Measurements from ENCODE around the gene PTPN13.

The PTPN13 gene

DNA sequence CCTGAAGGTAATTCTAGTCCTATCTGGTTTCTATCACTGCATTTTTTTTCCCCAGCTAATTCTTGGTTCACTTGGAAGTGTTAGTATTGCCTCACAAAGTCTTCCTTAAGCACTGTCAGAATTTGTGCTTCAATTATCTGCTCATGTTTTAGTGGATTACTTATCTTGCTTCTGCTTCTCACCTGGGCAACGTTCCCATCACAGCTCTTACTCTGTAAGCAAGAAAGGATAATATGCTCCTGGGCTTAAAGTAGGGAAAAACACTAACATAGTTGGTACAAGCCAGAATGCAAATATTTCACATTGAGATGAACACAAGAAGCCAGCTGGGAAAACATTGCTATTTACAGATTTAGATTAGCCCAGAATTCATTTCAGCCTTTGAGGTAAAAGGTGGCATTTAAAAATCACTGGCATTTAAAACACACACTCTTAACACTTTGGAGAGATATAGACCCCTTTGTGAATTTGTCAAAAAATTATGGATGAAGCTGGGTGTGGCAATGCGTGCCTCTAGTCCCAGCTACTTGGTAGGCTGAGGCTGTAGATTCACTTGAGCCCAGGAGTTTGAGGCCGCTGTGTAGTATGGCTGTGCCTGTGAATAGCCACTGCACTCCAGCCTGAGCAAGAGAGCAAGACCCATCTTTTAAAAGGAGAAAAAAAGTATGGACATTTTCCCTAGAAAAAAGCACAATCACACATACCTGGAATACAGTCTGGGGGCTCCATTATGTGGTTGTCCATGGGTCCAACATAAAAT lies 6.6 kb upstream of the PTPN13 start:
- no peak for DNase-seq

DNA sequence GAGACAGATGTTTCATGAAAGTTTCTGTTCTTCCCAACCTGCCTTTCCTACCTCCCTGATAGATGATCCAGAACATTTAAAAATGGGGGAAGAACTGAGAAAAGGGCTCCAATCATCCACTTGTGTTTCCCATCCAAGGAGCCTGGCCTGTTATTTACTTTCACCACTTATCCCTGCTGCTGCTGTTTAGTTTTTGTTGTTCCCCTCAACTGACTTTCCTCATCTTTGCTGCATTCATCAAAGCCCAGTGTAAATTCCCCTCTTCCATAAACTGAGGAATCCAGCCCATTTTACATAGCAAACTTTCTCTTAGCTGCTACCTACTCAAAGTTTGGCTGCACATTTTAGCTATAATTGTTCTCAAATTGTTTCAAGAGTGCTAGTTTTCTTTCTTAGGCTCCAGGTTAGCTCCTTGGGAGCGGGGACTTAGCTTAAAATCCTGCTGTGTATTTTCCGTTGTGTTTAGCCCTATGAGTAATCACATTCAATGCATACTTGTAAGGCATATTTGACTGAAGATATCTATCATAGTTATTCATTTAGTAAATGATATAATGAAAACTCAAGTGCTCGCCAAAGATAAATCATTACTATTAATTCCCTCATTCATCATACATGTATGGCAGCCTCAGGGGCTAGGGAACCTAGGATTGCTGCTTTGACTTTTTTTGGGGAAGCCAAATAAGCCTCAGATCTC lies 1.4 kb upstream of the PTPN13 start:
- DNase-seq = no peak

DNA sequence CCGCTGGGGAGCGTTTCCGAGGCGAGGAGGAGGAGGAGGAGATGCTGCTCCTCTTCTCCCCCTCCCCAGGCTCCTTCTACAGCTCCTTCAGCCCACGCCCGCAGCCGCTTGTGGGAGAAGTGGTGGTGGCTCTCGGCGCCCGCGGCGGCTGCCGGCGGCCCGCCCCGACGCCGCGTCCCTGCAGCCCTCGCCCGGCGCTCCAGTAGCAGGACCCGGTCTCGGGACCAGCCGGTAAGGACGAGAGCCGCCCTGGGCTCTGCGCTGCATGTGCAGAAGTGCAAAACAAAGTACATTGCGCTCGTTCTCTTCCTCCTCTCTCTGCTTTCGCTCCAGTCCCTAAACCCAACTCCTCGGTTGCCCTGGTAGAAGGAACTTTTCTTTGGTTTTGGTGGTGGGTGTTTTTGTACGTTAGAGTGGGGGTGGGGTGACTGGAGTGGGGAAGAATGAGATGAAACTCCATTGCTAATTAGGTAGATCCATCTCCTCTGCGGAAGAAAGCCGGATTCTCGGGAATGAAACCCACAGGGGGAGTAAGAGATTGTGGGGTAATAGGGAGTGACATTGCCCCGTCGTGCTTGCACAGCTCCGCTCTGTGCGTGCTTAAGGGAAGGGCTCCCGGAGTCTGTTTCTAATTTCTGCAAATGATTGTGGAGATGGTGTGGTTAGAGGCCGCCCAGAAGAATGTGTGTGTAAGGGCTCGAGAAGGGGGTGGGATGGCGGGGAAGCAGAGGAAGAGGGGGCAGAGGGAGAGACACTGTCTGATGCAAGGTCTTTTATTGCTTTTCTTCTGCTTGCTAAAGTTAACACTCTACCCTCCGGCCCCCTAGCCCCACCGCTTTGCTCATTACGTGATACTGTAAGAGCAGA lies 677 bp downstream of the PTPN13 start:
- DNase-seq = peak; percentile 40

DNA sequence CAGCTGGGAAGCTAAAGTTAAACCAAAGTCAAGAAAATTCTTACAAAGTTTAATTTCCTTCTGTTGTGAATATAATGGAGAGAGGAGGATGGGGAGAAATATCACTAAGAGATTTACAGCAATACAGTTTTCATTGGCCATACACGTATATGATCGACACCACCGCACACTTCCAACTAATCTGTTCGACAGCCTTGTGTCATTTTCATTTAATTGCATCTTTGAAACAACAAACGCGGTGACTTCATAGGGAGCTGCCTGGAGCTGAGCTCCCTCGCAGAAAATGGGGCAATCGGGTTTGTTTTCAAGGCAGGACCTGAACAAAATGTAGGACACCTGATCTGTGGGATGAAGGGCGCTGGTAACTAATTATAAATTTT lies 1.3 kb downstream of the PTPN13 start:
- peak; percentile 15 for DNase-seq

DNA sequence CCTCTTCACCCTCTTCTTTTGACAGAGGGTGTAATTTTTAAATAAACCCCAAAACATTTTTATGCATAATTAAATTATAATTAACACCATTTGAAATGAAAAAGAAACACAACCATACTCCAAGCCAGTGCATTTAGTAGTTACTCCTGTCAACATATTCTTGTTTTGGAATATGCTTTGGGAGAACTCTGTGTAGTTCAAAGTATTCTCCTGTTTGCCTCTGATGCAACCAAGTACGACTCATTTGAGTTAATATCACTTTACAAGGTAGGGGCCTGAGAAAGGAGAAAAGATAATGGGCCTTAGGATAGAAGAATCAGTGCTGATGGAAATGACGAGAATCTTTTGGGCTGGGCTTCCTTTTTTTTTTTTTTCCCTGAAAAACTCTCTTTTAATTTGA lies 2.7 kb downstream of the PTPN13 start:
- no peak for DNase-seq

DNA sequence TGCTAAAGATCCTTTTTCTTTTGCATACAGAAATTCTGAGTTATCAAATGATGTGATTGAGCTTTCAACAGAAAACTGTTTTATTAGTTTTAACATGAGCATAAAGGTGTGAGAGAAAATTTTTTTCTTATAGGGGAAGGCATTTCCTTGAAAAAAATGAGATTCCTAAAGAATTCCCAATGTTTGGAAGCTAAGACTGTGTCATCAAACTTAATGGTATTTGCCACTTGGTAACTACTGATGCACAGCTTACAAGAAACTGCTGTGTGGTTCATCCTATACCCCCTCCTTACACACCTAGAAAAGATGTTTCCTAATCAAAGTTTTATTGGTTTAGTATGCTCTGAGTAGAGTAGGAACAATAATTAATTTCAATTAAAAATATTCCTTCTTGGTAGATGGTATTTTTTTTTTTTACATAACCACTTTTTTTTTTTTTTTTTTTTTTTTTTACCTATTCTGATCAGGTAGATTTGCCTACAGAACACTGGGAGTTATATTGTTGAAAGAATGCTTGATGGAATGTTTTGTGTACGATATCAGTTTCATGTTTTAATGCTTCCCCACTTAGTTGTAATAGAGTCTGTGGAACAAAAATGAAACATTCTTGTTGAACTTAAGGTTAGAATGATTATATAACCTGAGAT lies 6.0 kb downstream of the PTPN13 start:
- no peak for DNase-seq

DNA sequence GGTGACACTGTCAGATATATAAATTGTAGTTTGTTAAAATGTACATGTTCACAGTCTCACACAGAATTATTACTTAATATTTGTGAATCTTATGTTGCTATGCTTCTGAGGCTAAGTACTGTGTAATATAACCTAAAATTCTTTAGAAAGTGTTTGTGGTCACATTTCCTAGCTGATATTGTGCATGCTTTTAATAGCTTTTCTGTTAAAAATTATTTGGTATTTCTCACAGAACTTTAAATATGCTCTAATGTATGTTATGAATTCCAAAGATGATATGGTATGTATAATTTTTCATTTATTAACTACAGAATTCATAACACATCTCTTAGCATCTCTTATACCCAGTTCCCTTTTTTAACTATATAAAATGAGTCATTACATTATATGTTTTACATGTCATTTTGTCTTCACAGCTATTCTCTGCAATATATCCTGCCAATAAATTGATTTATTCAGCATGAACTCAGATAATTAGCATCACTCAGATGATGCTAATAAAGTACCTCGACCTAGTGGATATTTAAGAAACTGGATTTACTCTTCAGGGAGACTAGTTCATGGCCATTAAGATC lies 9.3 kb downstream of the PTPN13 start:
- no peak for DNase-seq

DNA sequence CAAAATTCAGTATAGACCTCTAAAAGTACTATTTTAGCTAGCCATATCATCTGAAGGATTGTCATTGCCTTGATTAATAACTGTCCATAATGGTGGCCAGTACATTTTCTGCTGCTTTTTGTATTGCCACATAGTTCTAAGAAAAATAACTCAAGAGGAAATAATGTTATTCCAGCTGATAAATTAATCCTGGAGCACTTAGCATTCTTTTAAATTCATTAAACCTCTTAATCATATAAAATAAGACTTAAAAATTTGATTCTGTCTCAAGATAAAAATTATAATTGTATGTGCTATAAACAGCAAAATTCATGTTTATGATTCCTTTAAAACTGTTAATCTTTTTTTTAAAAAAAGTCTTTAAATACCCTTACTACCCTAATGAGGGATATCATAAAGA lies 12.7 kb downstream of the PTPN13 start:
- no peak for DNase-seq

DNA sequence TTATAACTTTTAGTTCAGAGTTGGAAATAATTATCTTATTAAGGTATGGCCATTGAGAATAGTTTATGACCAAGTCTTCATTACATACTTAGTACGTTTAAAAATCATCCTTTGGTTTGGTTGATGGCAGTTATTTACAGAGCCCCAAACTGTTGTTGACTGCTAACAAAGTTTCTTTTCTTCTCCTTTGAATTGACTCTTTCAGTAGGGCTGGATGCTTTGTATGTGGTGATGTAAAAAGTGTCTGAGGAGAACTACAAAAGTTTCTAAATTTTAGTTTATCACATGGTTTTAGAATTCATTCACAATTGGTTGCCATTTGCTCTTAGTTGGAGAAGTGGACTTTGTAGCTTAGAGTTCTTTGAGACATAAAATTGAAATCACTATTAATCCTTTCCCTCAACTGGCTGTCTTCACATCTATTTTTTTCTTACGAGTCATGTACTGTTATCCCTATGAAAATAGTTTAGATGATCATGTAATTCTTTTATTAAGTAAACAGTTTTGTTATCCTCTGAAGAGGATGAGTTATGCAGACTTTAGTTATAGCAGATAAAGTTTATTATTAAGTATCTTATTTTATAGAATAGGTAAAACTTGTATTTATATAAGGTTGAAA lies 14.8 kb downstream of the PTPN13 start:
- no peak for DNase-seq

DNA sequence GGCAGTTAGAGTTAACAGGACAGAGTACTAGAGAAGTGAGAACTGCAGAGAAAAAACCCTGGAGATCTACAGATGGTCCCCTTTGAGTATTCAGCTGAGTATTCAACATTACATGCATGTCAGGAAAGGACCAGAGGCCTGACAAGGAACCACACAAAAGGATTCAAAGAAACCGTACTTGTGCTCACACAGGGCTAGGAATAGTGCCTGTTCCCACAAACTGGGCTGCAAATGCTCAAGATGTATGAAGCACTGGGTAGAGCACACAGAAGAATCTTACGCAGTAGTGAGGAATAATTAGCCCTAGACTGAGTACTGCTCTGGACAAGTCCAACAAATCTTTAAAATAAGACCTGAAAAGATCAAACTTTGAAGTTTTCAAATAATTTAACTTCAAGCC lies 17.6 kb downstream of the PTPN13 start:
- no peak for DNase-seq

DNA sequence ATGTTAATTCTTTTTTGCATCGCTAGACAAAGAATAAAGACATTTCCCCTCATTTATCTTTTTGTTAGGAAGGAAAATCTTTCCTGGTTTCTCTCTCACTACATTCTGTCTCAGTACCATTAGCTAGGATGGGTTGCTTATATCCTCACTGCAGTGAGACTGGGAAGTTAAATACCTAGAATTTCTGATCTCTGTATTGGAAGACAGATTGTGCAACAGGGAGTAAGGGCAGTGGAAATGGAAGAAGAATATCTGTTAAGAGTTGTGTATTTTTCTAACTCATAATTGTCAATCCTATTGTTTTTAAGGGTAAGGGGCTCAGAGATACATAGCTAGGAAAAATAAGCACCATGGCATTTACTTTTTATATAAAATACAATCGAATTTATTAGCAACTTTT lies 19.6 kb downstream of the PTPN13 start:
- no peak for DNase-seq

DNA sequence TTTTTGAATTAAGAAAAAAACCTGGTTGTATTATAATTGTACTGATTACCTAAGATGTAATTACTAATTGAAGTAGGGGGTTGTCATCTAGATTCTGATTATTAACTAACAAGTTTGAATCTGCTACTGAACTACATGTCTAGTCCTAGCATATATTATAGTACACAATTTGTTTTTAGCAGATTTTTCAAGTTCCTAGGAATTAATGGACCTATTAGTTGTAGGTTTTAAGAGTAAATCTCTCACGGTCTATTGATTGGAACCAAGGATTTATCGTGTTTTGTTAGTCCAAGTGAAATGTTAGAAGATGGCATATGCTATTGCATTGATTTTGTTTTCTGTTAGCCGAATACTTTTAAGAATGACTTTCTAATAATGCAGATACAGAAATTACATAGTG lies 20.8 kb downstream of the PTPN13 start:
- DNase-seq = no peak

DNA sequence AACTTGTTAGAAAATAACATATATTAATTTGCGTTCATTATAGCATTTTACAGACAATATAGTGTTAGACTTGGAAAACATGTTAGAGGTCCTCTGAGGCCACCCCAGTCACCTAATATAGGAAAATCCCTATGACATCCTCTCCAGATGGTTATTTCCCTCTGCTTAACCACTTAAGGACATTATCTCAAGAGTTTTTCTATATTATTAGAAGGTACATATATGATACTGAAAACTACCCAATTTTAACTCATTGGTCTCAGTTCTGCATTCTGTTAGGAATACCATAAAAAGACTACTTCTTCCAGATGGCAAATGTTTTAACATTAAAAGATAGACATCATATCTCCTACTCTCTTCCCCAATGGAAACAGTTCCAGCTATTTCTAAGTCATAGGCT lies 21.4 kb downstream of the PTPN13 start:
- no peak for DNase-seq

DNA sequence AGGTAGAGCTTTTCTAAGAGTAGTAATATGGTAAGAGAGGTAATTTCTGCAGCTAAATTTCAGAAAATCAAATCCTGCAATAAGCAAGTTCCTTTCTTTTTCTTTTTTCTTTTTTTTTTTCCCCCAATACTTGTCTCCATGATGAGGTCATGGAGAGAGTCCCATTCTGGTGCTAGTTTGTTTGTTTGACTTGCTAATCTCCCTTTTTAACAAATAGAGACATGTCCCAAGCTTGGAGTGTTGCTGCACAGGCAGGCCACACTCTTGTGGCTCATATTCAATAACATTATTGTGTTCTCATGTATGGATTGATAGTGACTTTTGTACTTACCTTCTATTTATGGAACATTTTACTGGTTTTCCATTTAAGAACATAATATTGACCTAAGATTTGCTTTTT lies 25.5 kb downstream of the PTPN13 start:
- no peak for DNase-seq

DNA sequence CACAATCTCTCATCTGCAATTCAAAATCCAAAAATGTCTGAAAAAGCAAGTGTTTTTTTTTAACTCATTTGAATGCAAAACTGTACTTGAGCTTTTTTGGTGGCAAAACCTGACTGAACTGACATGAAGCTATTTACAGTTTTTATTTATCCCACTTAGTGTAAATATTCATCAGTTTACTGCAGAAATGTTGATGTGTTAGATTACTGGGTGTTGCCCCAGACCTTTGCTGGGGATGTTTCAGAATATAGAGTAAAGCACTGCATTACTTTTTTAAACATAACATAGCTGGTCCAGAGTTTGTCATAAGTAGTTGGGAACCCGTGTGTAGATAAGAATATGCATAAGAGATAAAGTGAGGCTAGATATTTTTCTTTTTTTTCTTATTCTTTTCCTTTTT lies 27.3 kb downstream of the PTPN13 start:
- no peak for DNase-seq

DNA sequence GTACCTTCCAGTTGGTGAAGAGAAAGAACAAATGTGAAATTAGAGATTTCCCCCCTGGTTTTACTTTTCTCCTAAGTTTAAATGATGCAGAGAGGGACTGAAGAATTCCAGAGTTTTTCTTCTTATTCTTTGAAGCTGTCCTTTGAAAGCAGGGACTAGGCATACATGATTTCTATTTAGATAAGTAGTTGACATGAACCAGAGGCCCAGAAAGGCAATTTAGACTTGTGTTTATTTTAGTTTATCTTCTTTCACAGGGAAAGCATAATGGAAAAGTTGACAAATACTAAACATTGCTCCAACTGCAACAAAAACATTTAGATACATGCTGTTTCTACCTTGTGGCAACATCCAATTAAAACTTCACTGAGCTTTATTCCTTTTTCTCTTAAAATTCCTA lies 32.0 kb downstream of the PTPN13 start:
- no peak for DNase-seq

DNA sequence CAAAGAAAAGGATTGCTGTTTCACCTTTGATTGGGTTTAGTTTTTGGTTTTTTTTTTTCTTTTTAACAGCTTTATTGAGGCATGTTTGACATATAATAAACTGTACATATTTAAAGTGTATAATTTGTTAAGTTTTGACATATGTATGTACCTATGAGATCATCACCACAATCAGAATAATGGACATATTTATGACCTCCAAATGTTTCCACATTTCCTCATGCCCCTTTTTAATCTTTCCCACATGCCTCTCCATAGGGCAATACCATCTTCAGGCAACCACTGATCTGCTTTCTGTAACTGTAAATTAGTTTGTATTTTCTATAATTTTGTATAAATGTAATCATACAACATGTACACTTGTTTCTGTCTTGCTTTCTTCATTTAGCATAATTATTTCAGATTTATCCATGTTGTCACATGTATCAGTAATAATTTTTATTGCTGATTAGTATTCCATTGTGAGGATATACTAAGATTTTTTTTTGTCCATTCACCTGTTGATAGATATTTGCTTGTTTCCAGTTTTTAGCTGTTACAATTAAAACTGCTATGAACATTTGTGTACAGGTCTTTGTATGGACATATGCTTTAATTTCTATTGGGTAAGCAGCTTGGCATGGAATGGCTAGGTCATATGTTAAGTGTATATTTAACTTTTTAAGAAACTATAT lies 33.5 kb downstream of the PTPN13 start:
- no peak for DNase-seq

DNA sequence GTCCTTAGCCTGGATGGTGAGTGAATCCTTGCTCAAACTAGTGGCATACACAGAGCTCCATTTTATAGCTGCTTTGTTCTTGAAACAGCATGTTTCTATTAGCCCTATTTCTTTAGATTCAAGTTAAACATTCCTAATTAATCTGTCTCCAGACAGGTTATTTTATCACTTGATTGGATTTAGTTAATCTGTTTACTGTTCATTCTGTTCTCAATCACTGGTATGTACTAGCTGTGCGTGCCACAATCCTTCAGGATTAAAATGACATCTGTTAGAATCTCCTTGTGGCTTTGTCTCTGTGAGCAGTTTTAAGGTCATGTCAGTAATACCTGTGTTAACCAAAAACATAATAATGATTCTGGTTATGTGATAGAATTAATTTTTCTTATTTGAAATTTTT lies 36.5 kb downstream of the PTPN13 start:
- no peak for DNase-seq

DNA sequence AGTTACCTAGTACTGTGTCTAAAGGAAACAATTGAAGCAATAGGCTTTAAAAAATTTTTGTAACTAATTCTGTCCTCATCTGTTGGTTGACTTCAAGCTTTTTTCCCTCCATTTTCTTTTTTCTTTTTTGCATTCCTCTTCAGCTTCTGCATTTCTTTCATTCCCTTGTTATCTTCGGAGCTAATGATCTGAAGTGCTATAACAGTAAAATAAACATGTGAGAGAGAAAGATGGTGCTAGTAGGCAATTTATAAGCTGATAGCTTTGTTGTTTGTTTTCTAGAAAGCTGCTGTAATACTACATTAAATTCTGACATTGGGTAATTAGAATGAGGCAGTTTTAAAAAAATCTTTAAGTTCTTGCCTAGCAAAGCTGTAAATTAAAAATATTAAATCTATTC lies 37.1 kb downstream of the PTPN13 start:
- DNase-seq = no peak

DNA sequence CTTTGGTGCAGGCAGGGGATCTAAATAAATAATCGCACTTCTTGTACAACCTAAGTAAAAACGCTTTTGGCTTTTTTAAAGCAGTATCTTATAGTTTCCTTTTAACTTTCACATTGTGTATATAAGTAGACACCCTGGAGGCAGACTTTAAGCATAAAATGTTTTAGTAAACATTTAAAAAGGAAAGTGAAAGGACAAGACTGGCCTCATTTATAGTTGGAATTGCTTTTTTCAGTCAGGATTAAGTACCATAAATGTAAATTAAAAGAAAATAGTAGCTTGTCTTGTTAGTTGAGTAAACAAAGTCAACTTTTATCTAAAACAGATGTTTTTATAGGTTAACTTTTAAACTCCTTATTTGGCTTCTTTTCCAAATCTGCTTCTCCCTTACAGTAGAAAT lies 39.7 kb downstream of the PTPN13 start:
- no peak for DNase-seq

DNA sequence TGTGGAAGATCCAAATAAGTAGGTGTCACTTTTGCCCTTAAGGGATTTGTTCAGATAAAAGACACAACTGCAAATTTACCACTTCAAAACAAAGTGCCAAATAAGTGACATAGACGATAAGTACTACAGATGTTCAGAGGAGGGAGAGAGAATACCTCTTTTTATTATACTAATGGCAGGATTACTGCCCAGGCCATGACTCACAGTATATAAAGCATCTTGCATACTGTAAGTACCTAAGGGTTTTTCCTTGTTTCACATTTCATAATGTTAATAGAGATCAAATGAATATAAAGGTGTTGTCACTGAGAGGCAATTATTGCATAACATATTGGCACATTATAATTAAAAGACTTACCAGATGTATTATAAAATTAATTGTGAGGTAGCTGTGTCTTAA lies 46.4 kb downstream of the PTPN13 start:
- no peak for DNase-seq

DNA sequence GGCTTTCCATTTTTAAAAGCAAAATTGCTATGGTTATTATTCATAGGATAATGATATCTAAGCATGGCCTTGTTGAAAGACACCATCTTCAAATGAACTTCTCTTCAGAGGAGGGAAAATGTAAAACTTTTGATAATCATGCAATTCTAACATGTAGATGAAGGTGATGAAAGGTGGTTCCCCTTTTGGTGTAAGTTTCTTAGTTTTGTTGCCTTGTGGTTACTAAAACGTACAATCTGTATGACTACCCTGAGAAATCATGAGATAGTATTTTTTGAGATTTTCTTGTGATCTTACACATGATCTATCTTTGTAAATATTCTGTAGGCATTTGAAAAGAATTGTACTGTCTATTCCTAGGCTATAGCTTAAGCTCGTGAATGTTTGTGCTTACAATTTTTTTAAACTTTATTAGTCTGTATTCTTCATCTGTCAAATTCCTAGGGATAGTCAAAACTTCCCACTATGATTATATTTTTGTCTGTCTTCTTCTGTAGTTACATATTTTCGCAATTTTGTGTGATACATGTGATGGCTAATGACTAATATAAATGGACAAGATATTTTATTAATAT lies 47.5 kb downstream of the PTPN13 start:
- peak; percentile 9 for DNase-seq
